ENCODE results near the gene MRPL36. TPM values are rescaled to one million over a fixed set of nuclear protein-coding genes. Genes with fewer than 3 reads are reported as not detected.

The MRPL36 gene
- total and polyA plus RNA-seq, 8 donors = 20.7 to 38.4 (median 29.0) TPM

DNA sequence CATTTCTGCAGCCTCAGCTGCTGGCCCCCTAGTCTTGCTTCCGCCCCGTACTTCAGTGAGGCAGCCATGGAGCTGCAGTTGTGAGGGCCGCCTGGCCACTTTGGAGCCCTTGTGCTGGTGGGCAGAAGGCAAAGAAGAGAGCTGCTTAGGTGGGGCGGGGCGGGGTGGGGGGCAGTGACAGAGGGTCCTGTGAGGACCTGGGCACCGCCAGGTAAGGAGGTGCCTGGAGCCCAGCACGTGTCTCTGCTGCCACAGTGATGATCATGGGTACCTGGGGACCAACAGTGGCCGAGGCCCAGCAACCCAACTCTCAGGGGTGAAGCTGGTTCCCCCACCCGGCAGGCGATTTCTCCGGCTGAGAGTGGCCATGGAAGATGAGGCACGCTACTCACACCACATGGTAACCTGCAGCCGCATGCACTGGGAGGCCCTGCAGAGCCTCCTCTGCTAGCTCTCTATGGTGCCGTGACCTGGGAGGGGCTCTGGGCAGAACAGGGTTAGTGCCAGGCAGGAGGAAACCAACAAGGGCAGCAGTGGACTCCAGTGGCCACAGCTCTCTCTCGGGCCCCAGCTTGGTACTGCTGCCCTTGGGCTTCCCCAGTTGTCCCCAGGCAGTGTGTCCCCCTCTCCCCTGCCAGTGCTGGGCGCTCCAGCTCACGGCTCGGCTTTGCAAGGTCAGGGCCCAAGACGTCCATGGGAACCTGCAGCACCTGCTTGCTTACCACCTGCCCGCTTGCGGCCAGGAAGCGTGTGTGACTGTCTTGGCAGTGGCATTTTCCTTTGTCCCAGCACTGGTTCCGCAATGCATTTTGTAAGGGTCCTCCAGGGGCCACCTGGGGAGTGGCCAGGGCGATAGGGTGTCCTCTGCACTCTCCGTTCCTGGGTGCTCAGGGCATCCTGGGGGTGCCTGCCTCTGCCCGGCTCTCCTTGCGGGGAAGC lies 25.5 kb upstream of the MRPL36 start:
- intact Hi-C loops (cut with DNase I) = no loop called here
- H3K9me3 ChIP-seq = no peaks in the 10 kb centered on the region
- H3K27ac ChIP-seq = no peak overlapping the region
- TF ChIP-seq, protein P1, sequence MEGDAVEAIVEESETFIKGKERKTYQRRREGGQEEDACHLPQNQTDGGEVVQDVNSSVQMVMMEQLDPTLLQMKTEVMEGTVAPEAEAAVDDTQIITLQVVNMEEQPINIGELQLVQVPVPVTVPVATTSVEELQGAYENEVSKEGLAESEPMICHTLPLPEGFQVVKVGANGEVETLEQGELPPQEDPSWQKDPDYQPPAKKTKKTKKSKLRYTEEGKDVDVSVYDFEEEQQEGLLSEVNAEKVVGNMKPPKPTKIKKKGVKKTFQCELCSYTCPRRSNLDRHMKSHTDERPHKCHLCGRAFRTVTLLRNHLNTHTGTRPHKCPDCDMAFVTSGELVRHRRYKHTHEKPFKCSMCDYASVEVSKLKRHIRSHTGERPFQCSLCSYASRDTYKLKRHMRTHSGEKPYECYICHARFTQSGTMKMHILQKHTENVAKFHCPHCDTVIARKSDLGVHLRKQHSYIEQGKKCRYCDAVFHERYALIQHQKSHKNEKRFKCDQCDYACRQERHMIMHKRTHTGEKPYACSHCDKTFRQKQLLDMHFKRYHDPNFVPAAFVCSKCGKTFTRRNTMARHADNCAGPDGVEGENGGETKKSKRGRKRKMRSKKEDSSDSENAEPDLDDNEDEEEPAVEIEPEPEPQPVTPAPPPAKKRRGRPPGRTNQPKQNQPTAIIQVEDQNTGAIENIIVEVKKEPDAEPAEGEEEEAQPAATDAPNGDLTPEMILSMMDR (IDR thresholded peaks at IDR 0.05) = no peak
- no peak overlapping the region for H3K4me3 ChIP-seq
- ATAC-seq (no peak), DNase-seq (peak in 1 of 4 donors; percentile 69)
- no peaks in the 10 kb centered on the region for H3K27me3 ChIP-seq
- H3K36me3 ChIP-seq = peaks cover 0 to 58% of the 10 kb centered on the region in 2 donors
- no peaks in the 10 kb centered on the region for H3K4me1 ChIP-seq

DNA sequence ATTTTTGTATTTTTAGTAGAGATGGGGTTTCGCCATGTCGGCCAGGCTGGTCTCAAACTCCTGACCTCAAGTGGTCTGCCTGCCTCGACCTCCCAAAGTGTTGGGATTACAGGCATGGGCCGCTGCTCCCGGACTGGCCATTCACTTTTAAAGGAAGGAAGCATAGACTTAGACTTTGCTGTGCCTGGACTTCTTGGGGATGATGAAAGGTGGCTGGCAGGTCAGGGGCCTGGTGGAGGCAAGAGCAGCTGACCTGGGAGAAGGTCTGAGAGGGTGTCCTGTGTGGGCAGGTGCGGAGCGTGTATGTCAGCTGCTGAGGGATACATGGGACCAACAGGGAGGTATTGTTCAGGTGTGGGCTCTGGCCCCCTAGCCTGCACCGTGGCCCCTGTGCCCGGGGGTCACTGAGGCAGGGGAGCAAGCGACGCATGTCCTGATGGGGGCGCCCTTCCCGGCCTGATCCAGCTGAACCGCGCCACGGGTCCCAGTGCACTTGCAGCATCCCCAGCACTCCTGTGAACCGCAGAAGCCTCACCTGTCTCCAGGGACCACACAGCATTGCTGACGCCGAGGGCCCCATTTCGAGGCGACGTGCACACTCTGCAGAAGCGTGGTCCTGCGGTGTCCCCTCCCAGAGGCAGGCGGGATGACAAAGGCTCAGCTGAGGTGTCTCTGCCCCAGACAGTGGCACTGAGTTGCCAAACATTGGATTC lies 24.6 kb upstream of the MRPL36 start:
- H3K4me1 ChIP-seq = no peaks in the 10 kb centered on the region
- intact Hi-C loops (cut with DNase I) = no loop called here
- H3K36me3 ChIP-seq = peaks cover 0 to 66% of the 10 kb centered on the region in 2 donors
- ATAC-seq (no peak), DNase-seq (peak in 1 of 4 donors; percentile 63)
- TF ChIP-seq, protein P1 (IDR thresholded peaks at IDR 0.05) = no peak
- no peaks in the 10 kb centered on the region for H3K9me3 ChIP-seq
- H3K27me3 ChIP-seq = no peaks in the 10 kb centered on the region
- H3K27ac ChIP-seq = no peak overlapping the region
- H3K4me3 ChIP-seq = no peak overlapping the region

DNA sequence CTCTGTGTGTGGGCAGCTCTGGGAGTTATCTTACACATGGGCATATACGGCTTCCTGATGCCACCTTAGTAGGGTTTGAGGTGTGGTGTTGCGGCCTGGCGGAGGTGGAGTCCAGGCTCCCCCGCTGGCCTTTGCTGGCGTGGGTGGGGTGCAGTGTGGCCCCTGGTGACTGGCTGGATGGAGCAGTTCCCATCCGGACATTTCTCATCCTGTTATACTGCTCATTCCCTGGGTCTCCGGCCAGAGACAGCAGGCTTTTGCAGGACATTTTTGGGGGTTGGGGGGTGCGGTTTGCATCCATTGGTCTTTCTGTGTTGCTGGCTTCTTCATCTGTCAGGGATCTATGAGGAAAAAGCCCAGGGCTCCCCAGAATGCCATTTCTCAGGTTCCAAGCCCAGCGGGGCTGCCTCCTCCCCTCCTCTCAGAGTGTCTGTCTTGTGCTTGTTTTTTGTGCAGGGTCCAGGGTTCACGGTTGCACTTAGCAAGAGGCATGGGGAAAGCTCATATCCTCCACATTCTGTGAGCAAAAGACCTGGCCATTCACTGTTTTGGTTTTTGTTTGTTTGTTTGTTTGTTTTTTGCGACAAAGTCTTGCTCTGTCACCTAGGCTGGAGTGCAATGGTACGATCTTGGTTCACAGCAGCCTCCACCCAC lies 23.9 kb upstream of the MRPL36 start:
- intact Hi-C loops (cut with DNase I) = no loop called here
- H3K9me3 ChIP-seq = no peaks in the 10 kb centered on the region
- H3K27me3 ChIP-seq = no peaks in the 10 kb centered on the region
- DNase-seq = peak in 1 of 4 donors; percentile 29
- TF ChIP-seq, protein P1 (IDR thresholded peaks at IDR 0.05) = no peak
- no peak overlapping the region for H3K27ac ChIP-seq
- H3K4me3 ChIP-seq = no peak overlapping the region
- H3K4me1 ChIP-seq = no peaks in the 10 kb centered on the region
- H3K36me3 ChIP-seq = peaks cover 0 to 71% of the 10 kb centered on the region in 2 donors
- ATAC-seq = no peak

DNA sequence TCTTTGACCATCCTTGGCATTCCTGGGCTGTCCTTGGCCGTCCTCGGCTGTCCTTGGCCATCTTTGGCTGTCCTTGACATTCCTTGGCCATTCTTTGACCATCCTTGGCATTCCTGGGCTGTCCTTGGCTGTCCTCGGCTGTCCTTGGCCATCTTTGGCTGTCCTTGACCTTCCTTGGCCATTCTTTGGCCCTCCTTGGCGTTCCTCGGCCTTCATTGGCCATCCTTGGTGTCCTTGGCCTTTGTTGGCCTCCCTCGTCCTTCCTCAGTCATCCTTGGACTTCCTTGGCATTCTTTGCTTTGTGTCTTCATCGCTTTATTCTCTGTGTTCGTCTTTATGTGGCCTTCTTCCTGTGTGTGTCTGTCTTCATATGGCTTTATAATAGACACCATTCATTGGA lies 22.2 kb upstream of the MRPL36 start:
- H3K36me3 ChIP-seq = peaks cover 0 to 88% of the 10 kb centered on the region in 2 donors
- intact Hi-C loops (cut with DNase I) = no loop called here
- no peaks in the 10 kb centered on the region for H3K4me1 ChIP-seq

More for the DNA sequence above, 22.2 kb upstream of the MRPL36 start:
- H3K27me3 ChIP-seq = no peaks in the 10 kb centered on the region
- no peaks in the 10 kb centered on the region for H3K9me3 ChIP-seq
- no peak overlapping the region for H3K27ac ChIP-seq
- H3K4me3 ChIP-seq = no peak overlapping the region
- TF ChIP-seq, protein P1 (IDR thresholded peaks at IDR 0.05) = no peak
- DNase-seq (no peak), ATAC-seq (no peak)
